Right forelimb (tissue), 1 donor: ENCODE measurements around the gene RASSF7.
A peak's percentile ranks its signal among the peaks of the same experiment; 100 is the strongest.

ENCODE experiments used
- DNase-seq: peaks from one replicate; pipeline ENCODE4 v3.0.0-alpha.2; 2018

Gene RASSF7

DNA sequence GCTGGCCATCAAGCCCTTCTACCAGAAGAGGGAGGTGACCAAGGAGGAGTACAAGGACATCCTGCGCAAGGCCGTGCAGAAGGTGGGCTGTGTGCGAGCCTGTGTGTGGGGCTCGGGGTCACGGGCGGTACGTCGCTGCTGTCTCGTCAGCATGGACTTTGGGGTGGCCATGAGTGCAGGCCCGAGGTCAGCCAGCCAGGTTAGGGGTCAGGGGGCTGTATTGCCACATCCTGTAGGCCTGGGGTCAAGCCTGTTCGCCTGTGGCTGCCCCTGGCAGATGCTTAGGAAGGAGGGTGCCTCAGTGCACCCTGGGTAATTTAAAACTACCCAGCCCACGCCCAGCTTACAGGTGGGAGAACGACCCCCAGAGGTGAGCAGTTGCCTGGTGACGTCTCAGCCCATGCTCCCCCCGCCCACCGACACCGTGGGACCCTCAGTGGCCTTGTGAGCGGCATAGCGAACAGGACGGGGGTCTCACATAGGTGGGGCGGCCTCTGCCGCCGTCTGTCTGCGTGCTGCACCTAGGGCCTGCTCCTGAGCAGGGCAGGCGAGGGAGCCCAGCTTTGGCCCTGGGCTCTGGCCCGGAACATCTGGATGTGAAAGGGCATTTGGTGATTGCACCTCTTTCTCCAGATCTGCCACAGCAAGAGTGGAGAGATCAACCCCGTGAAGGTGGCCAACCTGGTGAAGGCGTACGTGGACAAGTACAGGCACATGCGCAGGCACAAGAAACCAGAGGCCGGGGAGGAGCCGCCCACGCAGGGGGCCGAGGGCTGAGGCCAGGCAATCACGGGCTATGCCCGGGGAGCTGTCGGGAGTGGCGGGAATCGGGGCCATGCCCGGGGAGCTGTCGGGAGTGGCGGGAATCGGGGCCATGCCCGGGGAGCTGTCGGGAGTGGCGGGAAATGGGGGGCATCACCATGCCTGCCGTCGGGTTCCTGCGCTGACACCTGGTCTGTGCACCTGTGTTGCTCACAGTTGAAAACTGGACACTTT is 50.5 kb downstream of the RASSF7 start:
- DNase-seq: no peak

DNA sequence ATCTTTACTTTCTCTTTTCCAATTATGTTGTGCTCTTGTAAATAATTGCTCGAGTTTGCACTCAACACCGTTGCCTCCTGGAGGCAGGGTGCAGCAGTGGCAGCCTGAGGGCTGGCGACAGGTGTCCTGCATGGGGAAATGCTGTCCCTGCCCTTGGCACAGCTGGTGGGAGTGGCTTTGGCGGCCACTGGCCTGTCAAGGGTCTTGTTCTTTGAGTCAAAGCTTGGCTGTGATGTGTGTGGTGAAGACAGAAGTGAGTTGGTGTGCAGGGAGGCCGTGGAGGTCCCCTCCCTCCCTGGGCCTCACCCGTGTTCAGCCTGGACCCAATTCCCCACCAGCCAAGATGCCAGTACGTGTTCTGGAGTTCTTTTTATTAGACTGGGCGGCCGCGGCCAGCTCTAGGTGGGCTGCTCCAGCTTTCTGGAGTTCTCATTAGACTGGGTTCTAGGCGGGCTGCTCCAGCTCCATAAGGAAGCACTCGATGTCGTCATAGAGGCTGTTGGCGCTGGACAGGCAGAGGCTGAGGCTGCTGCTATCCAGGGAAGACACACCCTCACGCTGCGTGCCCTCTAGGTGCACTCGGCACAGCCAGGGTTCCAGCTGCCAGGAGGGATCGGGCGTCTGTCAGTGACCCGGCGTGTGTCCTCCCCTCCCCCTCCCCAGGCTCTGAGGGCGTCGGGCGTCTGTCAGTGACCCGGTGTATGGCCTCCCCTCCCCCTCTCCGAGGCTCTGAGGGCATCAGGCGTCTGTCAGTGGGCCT is 51.6 kb downstream of the RASSF7 start:
- no peak for DNase-seq

DNA sequence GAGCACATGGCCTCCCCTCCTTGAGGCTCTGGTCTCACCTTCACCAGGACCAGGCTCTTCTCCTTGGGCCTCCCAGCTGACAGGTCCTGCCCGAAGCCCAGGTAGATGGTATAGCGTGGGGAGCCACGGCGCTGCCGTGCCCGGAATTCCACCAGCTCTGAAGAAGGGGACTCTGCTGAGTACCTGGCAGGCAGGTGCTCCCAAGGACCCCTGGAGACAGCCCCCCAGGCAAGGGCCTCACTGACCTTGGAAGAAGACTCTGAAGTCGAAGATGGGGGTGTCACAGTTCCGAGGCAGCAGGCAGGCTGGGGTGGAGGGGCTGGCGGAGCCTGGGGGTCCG is 52.2 kb downstream of the RASSF7 start:
- DNase-seq: no peak

DNA sequence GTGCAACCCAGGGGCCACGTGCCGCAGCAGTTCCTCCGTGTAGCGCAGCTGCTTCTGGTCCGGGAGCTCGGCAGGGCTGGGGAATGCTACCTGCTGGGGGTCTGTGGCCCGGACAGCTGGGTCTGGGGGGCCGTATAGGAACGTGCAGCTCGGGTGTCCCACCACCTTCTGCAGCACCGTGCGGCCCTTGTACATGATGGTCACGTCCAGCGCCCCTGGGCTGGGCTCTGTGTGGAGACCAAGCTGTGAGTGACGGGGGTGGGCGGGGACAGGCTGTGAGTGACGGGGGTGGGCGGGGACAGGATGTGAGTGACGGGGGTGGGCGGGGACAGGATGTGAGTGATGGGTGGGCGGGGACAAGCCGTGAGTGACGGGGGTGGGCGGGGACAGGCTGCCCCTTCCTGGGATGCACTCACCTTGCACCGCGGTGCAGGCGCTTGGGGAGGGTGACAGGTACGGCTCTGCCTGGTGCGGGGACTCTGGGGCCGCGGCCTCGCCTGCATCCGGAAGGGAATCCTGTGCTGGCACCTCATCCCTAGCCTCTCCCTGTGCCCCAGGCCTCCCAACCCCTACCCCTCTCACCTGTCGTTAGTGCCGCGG is 52.7 kb downstream of the RASSF7 start:
- DNase-seq: peak; percentile 76
